Measurements from ENCODE around the gene NIFK.
"Not testable (repeated sequence)": the region's sequence is repeated elsewhere in the genome, so short reads cannot be mapped to it uniquely, and the experiment has no call there.

Gene NIFK

DNA sequence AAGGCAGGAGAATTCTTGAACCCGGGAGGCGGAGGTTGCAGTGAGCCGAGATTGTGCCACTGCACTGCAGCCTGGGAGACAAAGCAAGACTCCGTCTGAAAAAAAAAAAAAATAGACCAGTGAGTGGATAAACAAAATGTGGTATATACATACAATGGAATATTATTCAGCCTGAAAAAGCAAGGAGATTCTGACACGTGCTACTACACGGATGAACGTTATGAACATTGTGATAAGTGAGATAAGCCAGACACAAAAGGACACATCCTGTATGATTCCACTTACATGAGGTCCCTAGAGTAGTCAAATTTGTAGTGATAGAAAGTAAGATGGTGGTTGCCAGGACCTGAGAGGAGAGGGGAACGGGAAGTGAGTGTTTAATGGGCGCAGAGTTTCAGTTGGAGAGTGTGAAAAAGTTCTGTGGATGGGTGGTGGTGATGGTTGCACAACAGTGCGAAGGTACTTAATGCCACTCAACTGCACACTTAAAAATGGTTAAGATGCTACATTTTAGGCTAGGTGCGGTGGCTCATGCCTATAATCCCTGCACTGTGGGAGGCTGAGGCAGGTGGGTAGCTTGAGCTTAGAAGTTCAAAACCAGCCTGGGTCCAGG, 38.3 kb downstream of the NIFK start:
- no peak for FAIRE-seq
- DNase-seq (ENCODE audit: extremely low spot score, insufficient read length, low read depth) = no peak

DNA sequence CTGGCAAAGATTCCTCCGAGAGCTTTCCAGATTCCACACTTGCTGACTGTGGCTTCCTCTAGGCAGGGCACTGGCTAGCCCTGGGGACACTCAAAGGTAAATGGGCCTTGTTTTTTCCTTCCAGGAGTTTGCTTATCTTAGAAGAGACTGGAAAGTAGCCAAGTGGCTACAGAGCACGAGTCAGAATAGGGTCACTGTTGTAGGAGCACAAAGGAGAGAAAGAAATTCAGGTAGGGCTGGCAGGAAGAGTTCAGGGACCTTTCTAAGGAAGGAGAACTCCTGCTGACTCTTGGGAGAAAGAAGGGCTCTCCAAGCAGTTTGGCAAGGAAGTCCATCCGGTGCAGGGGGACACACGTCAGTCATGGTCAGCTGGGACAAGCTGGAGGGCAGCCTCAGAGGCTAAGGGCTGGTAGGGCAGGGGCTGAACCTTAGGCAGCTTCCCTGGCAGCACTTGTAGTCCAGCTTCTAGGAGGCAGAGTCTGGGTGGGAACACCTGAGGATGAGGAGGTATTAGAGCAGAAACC, 39.5 kb downstream of the NIFK start:
- FAIRE-seq (no peak), DNase-seq (ENCODE audit: extremely low spot score, insufficient read length, low read depth) (no peak)

DNA sequence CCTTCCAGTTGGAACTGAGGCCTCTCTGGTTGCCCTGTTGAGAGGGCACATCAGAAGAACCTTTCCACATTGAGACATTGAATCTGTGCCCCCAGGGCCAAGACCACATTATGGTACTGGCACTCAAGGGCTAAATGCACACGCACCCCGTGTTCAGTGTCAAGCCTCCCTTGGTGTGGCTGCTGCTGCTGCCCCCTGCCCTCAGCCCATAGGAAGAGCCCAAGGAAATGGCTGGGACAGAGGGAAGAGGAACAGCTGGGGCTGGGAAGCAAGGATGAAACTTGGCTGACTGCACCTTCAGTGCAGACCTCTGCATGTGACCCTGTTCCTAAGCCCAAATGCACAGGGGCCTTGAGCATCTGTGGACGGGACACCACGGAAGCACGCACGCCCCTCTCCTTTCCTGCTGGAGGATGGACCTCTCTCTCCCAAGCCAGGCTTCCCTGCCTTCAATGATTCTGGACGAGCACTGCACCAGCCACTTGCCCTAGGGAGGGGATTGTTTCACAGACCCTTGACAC, 40.2 kb downstream of the NIFK start:
- no peak for DNase-seq (ENCODE audit: extremely low spot score, insufficient read length, low read depth)
- FAIRE-seq = no peak

DNA sequence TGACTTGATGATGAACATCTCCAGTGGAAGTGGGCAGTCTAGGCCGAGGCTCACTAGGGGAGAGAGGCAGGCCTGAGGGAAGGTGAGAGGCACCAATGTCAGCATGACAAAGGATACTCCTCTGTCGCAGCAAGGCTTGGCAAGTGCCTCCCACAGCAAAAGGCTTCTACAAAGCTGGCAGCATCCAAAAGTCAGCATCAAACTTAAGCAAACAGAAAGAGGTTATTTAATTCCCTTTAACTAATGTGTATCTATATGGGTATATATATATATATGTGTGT, 41.6 kb downstream of the NIFK start:
- no peak for DNase-seq (ENCODE audit: extremely low spot score, insufficient read length, low read depth)

DNA sequence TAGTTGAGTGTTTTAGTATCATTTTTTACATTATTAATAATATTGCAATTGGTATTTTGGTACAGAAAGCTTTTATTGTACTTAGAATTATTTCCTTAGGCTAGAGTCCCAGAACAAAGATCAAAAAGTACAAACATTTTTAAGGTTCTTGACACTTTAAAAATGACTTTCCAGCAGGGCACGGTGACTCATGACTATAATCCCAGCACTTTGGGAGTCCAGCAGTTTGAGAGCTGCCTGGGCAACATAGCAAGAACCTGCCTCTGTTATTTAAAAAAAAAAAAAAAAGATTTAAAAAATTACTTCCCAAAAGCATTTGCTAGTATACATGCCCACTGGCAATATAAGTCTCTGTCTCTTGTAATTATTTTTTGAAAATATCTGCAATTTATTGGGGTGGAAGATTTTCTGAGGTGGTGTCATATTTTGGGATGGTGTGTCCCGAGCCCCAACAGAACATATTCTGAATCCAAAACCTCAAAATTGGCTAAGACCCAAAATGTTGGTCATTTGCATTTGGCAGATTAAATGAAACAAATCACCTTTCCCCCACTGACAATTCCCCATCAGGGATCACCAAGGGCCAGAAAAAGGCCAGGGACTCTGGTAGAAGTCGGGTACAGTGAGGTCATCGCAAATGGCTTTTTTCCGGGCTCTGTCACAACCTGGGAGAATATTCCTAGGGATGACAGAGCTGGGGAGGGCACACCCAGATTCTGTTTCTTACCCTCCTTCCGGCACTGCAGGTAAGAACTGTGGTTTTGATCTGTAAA, 42.1 kb downstream of the NIFK start:
- FAIRE-seq (no peak), DNase-seq (ENCODE audit: extremely low spot score, insufficient read length, low read depth) (no peak)

More for the DNA sequence above, 41.6 kb downstream of the NIFK start:
- FAIRE-seq = no peak

DNA sequence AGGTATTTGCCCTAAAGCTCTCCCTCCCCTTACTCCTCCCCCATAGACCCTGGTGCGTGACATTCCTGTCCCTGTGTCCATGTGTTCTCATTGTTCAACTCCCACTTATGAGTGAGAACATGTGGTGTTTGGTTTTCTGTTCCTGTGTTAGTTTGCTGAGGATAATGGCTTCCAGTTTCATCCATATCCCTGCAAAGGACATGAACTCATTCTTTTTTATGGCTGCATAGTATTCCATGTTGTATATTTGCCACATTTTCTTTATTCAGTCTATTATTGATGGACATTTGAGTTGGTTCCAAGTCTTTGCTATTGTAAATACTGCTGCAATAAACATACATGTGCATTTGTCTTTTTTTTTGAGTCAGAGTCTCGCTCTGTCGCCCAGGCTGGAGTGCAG, 46.1 kb downstream of the NIFK start:
- FAIRE-seq; DNase-seq (ENCODE audit: extremely low spot score, insufficient read length, low read depth): not testable (repeated sequence)

DNA sequence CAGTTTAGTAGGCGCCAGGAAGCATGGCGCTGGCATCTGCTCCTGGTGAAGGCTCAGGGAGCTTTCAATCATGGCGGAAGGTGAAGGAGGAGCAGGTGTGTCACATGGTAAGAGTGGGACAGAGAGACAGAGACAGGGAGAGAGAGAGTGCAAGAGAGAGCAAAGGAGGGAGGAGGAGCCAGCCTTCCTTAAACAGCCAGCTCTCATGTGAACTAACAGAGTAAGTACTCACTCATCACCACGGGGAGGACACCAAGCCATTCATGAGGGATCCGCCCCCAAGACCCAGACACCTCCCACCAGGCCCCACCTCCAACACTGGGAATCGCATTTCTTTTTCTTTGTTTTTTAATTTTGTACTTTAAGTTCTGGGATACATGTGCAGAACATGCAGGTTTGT, 46.6 kb downstream of the NIFK start:
- DNase-seq (ENCODE audit: extremely low spot score, insufficient read length, low read depth) (no peak), FAIRE-seq (no peak)

DNA sequence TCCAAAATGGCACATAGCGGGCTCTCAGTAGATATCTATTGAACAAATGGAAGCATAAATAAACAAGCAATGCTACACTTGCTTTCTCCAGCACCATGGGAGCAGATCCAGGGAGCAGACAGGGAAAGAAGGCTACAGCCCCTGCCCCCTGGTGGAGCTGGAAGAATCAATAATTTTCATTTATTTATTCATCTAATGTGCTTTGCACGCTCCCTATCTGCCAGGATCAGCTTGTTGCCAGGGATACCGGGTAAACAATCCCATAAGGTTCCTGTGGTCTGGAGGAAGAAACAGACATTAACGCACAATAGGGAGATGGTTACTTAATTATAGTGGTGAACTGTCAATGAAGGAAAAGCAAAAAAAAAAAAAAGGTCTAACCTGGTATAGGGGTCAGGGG, 47.3 kb downstream of the NIFK start:
- DNase-seq (ENCODE audit: extremely low spot score, insufficient read length, low read depth) (no peak), FAIRE-seq (no peak)

DNA sequence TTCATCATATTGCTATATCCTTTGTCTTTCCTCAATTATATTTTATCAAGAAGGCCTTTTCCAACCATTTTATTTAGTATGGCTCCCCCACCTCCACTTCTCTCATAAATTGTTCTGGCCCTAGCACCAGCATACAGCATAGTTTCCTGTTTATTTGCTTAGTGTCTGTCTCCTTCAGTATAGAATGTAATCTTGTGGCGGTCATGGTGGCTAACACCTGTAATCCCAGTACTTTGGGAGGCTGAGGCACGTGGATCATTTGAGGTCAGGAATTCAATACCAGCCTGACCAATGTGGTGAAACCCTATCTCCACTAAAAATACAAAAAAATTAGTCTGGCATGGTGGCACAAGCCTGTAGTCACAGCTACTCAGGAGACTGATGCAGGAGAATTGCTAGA, 47.9 kb downstream of the NIFK start:
- DNase-seq (ENCODE audit: extremely low spot score, insufficient read length, low read depth) (no peak), FAIRE-seq (no peak)

DNA sequence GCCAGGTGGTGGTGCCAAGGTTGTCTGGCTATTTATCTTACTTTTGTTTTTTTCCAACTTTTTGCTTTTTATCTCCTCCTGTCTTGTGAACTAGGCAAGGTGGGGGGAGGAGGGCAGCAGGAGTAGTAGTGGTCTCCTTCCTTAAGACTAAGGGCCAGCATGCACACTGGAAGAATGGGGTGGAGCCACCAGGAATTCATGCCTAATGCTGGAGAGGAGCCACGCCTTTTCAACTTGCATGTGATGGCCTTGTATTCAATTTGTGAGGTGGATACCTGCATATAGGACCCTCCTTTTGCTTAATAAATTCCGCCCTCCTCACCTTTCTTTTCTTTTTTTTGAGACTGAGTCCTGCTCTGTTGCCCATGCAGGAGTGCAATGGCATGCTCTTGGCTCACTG, 49.8 kb downstream of the NIFK start:
- FAIRE-seq (no peak), DNase-seq (ENCODE audit: extremely low spot score, insufficient read length, low read depth) (no peak)

DNA sequence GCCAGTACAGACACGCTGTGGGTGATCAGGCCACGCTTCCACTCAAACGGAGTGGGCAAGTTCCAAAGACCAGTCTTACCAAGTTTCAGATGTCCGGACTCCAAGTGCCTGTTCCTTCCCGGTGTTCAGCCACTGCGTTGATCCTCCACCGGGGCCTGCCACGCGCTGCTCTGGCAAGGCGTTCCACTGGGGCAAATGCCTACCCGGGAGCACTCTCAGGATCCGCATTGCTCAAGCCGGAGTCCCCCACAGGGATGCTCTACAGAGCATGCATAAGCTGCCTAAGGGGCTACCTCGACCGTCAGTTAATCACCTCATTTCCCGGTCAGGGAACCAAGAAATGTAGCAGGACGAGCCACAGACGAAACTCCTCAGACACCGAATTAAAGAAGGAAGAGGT, 50.5 kb downstream of the NIFK start:
- DNase-seq (ENCODE audit: extremely low spot score, insufficient read length, low read depth) (no peak), FAIRE-seq (no peak)

DNA sequence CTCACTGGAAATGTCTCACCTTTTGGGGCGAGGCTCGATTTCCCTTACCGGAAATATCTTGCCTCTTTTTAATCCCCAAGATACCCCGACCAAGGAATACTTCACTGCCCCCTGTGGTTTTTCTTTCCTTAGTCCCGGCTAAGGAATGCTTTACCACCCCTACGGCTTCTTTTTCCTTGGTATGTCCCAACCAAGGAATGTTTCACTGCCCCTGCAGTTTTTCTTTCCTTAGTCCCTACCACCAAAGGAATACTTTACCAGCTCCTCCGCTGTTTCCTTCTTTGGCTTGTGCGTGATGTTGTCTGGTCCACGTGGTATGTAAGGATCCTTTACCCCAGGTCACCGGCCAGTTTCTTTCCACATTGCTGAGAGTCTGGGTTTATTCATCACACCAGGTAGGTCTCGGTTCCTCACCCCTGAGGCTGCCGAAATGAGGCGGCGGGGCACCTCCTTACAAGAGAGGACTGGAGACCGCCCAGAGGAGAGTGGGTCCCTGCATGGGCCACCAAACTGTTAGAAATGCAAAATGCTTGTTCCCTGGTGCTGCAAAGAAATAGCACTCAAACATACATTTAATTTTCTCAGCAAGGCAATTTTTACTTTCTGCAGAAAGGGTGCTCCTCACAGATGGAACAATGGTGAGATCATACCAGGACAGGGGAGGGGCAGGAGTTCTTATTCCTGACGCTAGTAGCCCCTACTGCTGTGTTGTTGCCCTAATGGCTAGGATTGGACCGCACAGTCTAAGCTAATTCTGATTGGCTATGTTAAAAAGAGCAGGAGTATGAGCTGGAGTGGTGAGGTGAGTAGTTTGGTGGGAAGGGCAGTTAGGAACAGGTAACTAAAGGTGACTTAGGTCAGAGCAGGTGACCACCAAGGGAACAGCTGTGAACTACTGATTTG, 54.0 kb downstream of the NIFK start:
- DNase-seq (ENCODE audit: extremely low spot score, insufficient read length, low read depth) = no peak

DNA sequence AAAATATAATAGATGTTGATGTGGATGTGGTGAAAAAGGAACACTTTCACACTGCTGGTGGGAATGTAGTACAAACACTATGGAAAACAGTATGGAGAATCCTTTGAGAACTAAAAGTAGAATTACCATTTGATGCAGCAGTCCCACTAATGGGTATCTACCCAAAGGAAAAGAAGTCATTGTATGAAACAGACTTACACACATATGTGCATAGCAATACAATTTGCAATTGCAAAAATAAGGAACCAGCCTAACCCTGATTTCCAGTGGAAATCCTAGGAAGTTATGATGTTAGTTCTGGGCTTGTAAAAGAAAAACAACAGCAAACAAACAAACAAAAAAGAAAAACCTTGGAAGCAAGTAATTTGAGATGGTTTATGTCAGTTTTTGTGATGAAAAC, 58.8 kb downstream of the NIFK start:
- DNase-seq (ENCODE audit: extremely low spot score, insufficient read length, low read depth) (no peak), FAIRE-seq (no peak)

More for the DNA sequence above, 54.0 kb downstream of the NIFK start:
- FAIRE-seq = no peak
